Loucy (cell line): ENCODE results near the gene ATF1.

Source experiments
- EZH2phosphoT487 ChIP-seq: fragments of 200-600 bp; IDR thresholded peaks from 2 replicates; pipeline ENCODE4 v1.6.1; 2018; ENCODE audit warnings: antibody characterized with exemption, mild to moderate bottlenecking, moderate library complexity, borderline replicate concordance
- TF ChIP-seq, protein P1 (sequence below): fragments of 200-600 bp; sonication (generic); conservative IDR thresholded peaks from 2 replicates; pipeline ENCODE4 v1.5.1; 2014; ENCODE audit warnings: mild to moderate bottlenecking, antibody characterized with exemption, low read length

DNA sequence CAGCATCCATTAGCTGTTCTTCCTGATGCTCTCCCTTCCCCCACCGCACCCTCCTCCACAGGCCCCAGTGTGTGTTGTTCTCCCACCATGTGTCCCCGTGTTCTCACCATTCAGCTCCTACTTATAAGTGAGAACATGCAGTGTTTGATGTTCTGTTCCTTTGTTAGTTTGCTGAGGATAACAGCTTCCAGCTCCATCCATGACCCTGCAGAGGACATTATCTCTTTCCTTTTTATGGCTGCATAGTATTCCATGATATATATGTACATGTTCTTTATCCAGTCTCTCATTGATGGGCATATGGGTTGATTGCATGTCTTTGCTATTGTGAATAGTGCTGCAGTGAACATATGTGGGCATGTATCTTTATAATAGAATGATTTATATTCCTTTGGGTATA, 9.0 kb downstream of the ATF1 start:
- TF ChIP-seq, protein P1, sequence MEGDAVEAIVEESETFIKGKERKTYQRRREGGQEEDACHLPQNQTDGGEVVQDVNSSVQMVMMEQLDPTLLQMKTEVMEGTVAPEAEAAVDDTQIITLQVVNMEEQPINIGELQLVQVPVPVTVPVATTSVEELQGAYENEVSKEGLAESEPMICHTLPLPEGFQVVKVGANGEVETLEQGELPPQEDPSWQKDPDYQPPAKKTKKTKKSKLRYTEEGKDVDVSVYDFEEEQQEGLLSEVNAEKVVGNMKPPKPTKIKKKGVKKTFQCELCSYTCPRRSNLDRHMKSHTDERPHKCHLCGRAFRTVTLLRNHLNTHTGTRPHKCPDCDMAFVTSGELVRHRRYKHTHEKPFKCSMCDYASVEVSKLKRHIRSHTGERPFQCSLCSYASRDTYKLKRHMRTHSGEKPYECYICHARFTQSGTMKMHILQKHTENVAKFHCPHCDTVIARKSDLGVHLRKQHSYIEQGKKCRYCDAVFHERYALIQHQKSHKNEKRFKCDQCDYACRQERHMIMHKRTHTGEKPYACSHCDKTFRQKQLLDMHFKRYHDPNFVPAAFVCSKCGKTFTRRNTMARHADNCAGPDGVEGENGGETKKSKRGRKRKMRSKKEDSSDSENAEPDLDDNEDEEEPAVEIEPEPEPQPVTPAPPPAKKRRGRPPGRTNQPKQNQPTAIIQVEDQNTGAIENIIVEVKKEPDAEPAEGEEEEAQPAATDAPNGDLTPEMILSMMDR, result no peak
- no peak for TF ChIP-seq EZH2phosphoT487
